C1 segment of cervical spinal cord (tissue), 14 donors: ENCODE data around the gene GLIPR2.

Experiments
- DNase-seq, 14 donors: peaks; one replicate each; lab custom pipeline; 2025; lab: John Stamatoyannopoulos, UW

The GLIPR2 gene

GRCh38 chr9:36192196-36192595 is 55.7 kb downstream of the GLIPR2 start:
- no peak for DNase-seq

GRCh38 chr9:36193023-36193422 is 56.5 kb downstream of the GLIPR2 start:
- no peak for DNase-seq

- DNase-seq, result no peak
Observed at GRCh38 chr9:36194326-36195000, 57.9 kb downstream of the GLIPR2 start.

- peak in 2 of 14 donors; percentile 18 to 28 for DNase-seq
Observed at GRCh38 chr9:36204906-36205547, 68.5 kb downstream of the GLIPR2 start.

GRCh38 chr9:36207016-36207415 is 70.5 kb downstream of the GLIPR2 start:
- peak in 9 of 14 donors; percentile 20 to 70 (median 34) for DNase-seq

GRCh38 chr9:36207546-36208012 is 71.0 kb downstream of the GLIPR2 start:
- DNase-seq, result no peak

- peak in 1 of 14 donors; percentile 3 for DNase-seq
Observed at GRCh38 chr9:36208521-36209253, 72.2 kb downstream of the GLIPR2 start.

- no peak for DNase-seq
Observed at GRCh38 chr9:36210722-36211121, 74.2 kb downstream of the GLIPR2 start.

- no peak for DNase-seq
Observed at GRCh38 chr9:36211510-36211909, 75.0 kb downstream of the GLIPR2 start.

- DNase-seq, result no peak
Observed at GRCh38 chr9:36213387-36213786, 76.9 kb downstream of the GLIPR2 start.
